Posterior cingulate gyrus (tissue), 11 donors: ENCODE measurements around the gene ARL9.

Experiments used
- DNase-seq, 10 donors: peaks; one replicate each; pipeline versions ENCODE4 v3.0.0 to v3.0.0-alpha.2; 2020 to 2021; ENCODE audit warnings: mixed read lengths in 3 of 10
- intact Hi-C: fragments of 100-400 bp; cut with DNase I; formaldehyde crosslinking; loops from one replicate; pipeline ENCODE4 v1.15.1; 2023

Gene ARL9

DNA sequence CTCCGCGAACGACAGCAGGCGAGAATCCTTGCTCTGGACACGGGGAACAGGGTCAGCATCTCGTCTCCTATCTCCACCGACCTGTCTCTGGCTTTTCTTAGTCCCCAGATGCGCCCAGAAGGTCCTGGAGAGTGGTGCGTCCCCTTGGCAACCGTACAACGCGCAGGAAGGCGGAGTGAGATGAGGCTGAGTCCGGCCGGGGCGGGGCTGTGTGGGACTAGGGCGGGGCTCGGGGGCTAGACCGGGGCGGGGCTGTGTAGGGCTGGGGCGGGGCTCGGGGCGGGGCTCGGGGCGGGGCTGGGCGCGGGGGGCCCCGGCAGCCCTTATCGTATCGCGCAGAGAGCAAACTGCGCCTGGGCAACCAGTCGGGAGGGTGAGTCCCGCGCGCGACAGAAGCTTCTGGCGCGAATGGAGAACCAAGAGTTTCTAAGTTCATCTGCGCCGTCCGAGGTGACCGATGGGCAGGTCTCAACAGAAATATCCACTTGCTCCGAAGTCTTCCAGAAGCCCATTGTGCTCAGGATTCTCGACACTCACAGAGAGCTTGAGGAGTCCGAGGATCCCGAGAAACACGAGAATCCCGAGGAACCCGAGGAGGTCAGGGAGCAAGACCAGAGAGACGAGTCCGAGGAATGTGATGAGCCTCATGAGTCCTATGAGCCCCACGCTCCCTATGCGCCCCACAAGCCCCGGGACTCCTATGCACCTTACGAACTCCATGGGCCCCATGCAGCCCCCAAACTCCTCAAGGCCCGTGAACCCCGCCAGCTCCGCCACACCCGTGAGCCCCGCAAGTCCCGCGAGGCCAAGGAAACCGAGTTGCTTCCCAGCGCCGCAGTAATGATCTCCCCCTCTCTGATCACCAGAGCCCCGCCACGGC is 24.9 kb downstream of the ARL9 start:
- intact Hi-C loops = no loop called here
- DNase-seq = peak; percentile 73 to 98 (median 82)

DNA sequence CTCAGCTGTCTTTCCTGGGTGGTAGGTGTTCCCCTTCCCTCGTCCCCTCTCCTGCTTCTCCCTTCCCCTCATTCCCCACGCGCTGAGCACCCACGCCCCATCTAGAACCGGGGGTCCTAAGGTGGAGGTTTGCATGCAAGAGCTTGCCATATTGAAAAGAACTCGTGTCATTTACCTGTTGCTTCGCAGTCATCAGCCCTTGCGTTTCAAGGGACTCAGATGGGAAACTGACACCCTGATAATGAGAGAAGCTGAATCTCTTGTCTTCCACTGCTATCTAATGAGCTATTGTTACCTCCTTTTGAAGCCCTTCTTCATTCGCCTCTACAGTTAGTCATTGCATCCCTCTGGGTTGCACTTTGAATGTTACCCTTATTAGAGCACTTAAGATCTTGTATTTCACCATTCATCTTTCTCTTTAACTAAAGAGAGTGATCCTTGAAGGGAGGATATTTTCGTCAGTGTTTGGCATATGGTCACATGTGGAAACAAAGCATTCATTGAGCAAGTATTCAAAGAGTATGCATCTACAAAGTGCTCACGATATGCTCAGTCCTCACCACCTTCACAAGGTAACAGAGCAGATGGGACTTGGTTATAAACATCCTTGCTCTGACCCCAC is 25.7 kb downstream of the ARL9 start:
- DNase-seq = no peak
- intact Hi-C loops = no loop called here

DNA sequence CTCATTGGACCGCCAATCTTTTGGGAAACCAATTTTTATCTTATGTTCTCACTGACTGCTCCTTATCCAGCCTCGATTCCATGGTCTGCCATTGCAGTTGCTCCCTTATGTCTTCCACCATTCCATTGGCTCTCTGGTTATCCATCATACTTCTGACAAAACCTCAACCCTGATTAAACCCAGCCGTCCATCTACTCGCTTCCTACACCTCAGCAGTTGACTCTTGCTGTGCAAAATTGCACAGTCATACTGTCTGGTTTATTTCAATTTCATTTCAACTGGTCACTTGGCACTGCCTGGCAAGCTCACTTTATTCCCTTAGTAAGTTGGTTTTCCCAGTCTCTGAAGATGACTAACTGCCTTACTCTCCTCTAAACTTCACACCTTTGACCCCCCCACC is 26.2 kb downstream of the ARL9 start:
- no peak for DNase-seq
- intact Hi-C loops = no loop called here

GRCh38 chr4:56532239-56532638 is 26.6 kb downstream of the ARL9 start:
- DNase-seq = no peak
- intact Hi-C loops = no loop called here

GRCh38 chr4:56535915-56536314 is 30.3 kb downstream of the ARL9 start:
- intact Hi-C loops = no loop called here

GRCh38 chr4:56537147-56537546 is 31.6 kb downstream of the ARL9 start:
- DNase-seq = no peak
- intact Hi-C loops = no loop called here

More at GRCh38 chr4:56535915-56536314, 30.3 kb downstream of the ARL9 start:
- no peak for DNase-seq

DNA sequence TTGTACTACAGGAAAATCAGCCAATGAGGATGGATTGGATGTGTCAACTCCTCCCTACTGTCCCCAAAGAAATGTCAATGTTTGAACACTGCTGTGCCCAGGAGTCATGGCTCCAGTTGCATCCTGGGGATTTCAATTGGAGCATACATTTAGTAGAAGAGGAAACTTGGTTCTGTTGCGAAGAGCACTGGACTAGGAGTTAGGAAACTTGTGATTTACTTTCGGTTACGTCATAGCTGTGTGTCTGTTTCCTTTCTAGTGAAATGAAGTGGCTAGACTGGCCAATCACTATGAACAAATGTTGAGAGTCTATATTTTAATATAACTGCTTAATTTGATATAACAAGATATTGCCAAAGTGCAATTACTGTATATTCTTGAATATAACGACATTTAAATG is 35.2 kb downstream of the ARL9 start:
- DNase-seq = no peak
- intact Hi-C loops = loop anchor here (5.0 to 10.0 kb wide), 2 partner anchors 104 to 254 kb away; partner anchors contain the start of genes PAICS and PPAT

DNA sequence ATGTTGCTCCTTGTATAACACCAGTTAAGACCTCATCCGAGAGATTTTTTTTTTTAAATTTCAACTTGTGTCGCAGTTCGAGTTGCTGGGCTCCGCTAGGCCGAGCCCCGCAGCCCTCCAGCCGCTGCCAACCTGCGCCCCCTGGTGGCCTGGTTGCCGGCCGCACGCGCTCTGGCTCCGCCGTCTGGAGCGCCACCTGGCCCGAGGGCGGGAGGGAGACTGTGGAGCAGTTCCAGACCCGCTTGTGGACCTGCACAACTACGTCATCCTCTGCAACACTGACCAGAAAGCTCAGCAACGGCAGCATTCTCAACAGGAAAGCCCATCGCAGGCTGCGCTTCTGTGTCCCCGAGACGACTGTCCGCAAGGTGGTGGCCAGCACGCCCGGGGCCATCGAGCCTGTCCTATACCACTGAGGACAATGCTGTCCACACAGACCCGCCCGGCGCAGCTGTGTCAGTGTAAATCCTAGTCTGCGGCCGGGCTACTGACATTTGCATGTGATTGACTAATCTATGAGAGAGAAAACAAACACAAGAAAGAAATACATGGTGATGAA is 39.1 kb downstream of the ARL9 start:
- intact Hi-C loops = loop anchor here (1.0 to 10.0 kb wide), 4 partner anchors 76 to 250 kb away; partner anchors contain the start of genes PAICS and PPAT
- peak; percentile 80 to 98 (median 90) for DNase-seq

DNA sequence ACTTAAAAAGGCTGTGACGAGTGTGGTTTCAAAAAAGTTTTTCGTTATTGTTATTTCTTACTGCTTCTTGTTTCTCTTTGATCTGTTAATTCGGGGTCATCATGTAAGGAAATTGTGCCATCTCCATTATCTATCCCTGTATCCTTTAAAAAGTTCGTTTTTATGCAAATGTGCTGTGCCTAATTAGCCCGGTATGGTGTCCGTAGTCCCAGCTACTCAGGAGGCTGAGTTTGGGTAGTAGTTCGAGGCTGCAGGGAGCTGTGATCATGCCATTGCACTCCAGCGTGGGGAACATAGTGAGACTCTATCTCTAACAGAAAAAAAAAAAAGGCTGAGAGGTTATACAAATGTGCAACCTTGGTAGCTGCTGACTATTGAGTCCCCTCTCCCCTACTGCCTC is 45.1 kb downstream of the ARL9 start:
- intact Hi-C loops = no loop called here
- DNase-seq = no peak

- intact Hi-C loops = no loop called here
- no peak for DNase-seq
Observed at GRCh38 chr4:56551516-56551915, 45.9 kb downstream of the ARL9 start.

GRCh38 chr4:56552273-56552672 is 46.7 kb downstream of the ARL9 start:
- intact Hi-C loops = no loop called here
- no peak for DNase-seq

GRCh38 chr4:56570041-56570440 is 64.5 kb downstream of the ARL9 start:
- no peak for DNase-seq
- intact Hi-C loops = no loop called here
